Measurements from ENCODE around the gene PRKN. TPM values are rescaled to one million over a fixed set of nuclear protein-coding genes. Genes with fewer than 3 reads are reported as not detected.

PRKN gene
- total RNA-seq, 1 donor from 2014 or later: not detected

DNA sequence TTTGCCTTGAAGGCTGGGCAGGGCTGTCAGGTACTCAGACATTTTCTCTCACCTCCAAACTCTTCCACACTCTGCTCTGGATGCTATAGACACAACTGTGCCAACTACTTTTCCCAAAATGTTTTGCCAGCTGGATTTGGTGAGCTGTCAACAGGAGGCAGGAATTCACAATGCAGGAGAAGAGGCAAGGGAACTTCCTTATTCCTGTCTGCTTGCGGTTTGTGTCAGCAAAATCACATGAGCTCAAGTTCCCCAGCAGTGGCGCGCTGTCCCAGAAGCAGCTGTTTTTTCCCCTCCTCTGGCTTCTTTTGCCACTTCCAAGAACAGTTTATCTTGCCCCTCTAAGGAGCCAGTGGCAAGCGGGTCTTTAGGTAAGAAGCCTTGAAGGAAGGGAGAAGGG, 608.2 kb downstream of the PRKN start:
- Mint-ChIP-seq H3K9me3 (no peaks in the 10 kb centered on the region), H3K4me3 (no peak overlapping the region), H3K27ac (no peak overlapping the region), H3K27me3 (ENCODE audit: insufficient read depth) (no peaks in the 10 kb centered on the region), H3K36me3 (ENCODE audit: low read depth) (no peaks in the 10 kb centered on the region), H3K4me1 (ENCODE audit: low read depth) (peaks cover 11% of the 10 kb centered on the region)
- DNase-seq (ENCODE audit: low spot score): no peak
- intact Hi-C loops (cut with micrococcal nuclease): no loop called here

- no peak for DNase-seq (ENCODE audit: low spot score)
- no peak overlapping the region for H3K4me3 Mint-ChIP-seq
- no peak overlapping the region for H3K27ac Mint-ChIP-seq
- no peaks in the 10 kb centered on the region for H3K27me3 Mint-ChIP-seq (ENCODE audit: insufficient read depth)
- peaks cover 11% of the 10 kb centered on the region for H3K4me1 Mint-ChIP-seq (ENCODE audit: low read depth)
- H3K36me3 Mint-ChIP-seq (ENCODE audit: low read depth): no peaks in the 10 kb centered on the region
- no peaks in the 10 kb centered on the region for H3K9me3 Mint-ChIP-seq
- intact Hi-C loops (cut with micrococcal nuclease): no loop called here
Measured at GRCh38 chr6:162118706-162119105, 608.9 kb downstream of the PRKN start.

DNA sequence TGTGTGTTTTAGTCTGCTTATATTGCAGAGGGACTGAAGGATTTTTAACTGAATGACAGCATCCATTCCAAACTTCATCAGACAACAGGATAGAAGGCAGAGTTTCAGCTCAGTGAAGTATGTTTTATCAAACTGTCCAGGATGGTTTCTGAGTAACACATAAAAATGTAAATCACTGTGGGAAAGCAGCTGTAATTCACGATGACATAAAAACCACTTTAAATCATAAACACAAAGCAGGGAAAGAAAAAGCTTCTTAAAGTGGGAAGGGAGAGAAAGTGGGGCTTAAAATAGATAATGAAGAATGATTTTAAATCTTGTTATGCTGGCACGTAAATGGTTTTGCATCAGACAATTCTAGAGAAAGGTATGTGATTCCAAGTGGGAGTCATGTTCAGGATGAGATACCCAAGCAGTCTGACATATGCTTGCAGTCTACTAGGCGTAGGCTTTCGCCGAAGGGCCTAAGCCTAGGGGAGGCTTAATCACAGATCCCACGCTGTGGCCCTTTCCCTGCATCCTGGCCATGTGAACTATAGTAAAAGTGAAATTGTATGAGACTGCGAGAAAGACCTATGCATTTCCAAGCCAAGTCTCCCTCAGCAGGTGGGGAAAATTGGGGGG, 610.6 kb downstream of the PRKN start:
- no peak overlapping the region for H3K27ac Mint-ChIP-seq
- peaks cover 11% of the 10 kb centered on the region for H3K4me1 Mint-ChIP-seq (ENCODE audit: low read depth)
- peaks cover 4% of the 10 kb centered on the region for H3K9me3 Mint-ChIP-seq
- H3K36me3 Mint-ChIP-seq (ENCODE audit: low read depth): no peaks in the 10 kb centered on the region
- no peak overlapping the region for H3K4me3 Mint-ChIP-seq
- DNase-seq (ENCODE audit: low spot score): no peak
- no peaks in the 10 kb centered on the region for H3K27me3 Mint-ChIP-seq (ENCODE audit: insufficient read depth)
- intact Hi-C loops (cut with micrococcal nuclease): no loop called here

GRCh38 chr6:162109480-162110050, 618.0 kb downstream of the PRKN start:
- intact Hi-C loops (cut with micrococcal nuclease): loop anchor here (1.0 kb wide), 1 partner anchor 10 kb away; no protein-coding TSS in a partner anchor
- DNase-seq (ENCODE audit: low spot score): no peak
- Mint-ChIP-seq H3K4me1 (ENCODE audit: low read depth) (peaks cover 9% of the 10 kb centered on the region), H3K4me3 (no peak overlapping the region), H3K27ac (no peak overlapping the region), H3K27me3 (ENCODE audit: insufficient read depth) (no peaks in the 10 kb centered on the region), H3K36me3 (ENCODE audit: low read depth) (no peaks in the 10 kb centered on the region), H3K9me3 (peaks cover 4% of the 10 kb centered on the region)

DNA sequence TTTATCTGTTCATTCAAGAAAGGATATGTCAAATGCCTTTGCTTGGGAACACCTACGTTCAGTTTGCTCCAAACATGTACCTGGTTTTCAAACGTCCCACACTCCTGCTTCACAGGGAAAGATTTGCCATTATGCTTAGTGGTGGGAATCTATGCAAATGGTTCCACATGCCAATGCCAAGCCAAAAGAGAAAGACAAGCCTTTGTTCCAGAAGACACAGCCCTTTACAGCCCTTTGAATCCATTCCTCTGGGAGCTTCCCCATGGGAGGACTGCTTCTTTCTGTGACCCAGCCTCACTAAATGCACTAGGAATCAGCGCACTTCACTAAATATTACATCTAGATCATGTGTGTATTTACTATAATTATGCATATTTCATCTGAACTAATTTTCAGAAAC, 619.5 kb downstream of the PRKN start:
- intact Hi-C loops (cut with micrococcal nuclease): no loop called here
- no peaks in the 10 kb centered on the region for H3K9me3 Mint-ChIP-seq

GRCh38 chr6:162100096-162100495, 627.5 kb downstream of the PRKN start:
- H3K4me1 Mint-ChIP-seq (ENCODE audit: low read depth): no peaks in the 10 kb centered on the region
- no peaks in the 10 kb centered on the region for H3K36me3 Mint-ChIP-seq (ENCODE audit: low read depth)
- no peak for DNase-seq (ENCODE audit: low spot score)
- no peaks in the 10 kb centered on the region for H3K27me3 Mint-ChIP-seq (ENCODE audit: insufficient read depth)
- H3K27ac Mint-ChIP-seq: peak overlapping the region; percentile 40
- no peak overlapping the region for H3K4me3 Mint-ChIP-seq
- intact Hi-C loops (cut with micrococcal nuclease): no loop called here
- H3K9me3 Mint-ChIP-seq: peaks cover 13% of the 10 kb centered on the region

More for the DNA sequence above, 619.5 kb downstream of the PRKN start:
- no peak for DNase-seq (ENCODE audit: low spot score)
- Mint-ChIP-seq H3K36me3 (ENCODE audit: low read depth) (no peaks in the 10 kb centered on the region), H3K4me3 (no peak overlapping the region), H3K4me1 (ENCODE audit: low read depth) (peaks cover 9% of the 10 kb centered on the region), H3K27ac (no peak overlapping the region), H3K27me3 (ENCODE audit: insufficient read depth) (no peaks in the 10 kb centered on the region)

DNA sequence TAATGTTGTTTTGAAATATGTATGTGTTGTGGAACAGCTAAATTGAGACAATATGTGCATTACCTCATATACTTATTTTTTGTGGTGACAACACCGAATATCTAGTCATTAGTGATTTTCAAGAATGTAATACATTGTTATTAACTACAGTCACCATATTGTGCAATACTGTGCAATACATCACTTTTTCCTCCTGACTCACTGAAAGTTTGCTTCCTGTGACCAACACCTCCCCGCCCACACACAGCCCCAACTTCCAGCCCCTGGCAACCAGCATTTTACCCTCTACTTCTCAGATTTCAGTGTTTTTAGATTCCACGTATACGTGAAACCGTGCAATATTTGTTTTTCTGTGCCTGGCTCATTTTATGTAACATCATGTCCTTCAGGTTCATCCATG, 627.9 kb downstream of the PRKN start:
- no peaks in the 10 kb centered on the region for H3K4me1 Mint-ChIP-seq (ENCODE audit: low read depth)
- intact Hi-C loops (cut with micrococcal nuclease): loop anchor here (1.0 kb wide), 2 partner anchors 10 to 67 kb away; no protein-coding TSS in a partner anchor
- H3K36me3 Mint-ChIP-seq (ENCODE audit: low read depth): no peaks in the 10 kb centered on the region
- H3K9me3 Mint-ChIP-seq: peaks cover 17% of the 10 kb centered on the region
- no peaks in the 10 kb centered on the region for H3K27me3 Mint-ChIP-seq (ENCODE audit: insufficient read depth)
- peak; percentile 1 for DNase-seq (ENCODE audit: low spot score)
- H3K4me3 Mint-ChIP-seq: no peak overlapping the region
- H3K27ac Mint-ChIP-seq: peak overlapping the region; percentile 40

DNA sequence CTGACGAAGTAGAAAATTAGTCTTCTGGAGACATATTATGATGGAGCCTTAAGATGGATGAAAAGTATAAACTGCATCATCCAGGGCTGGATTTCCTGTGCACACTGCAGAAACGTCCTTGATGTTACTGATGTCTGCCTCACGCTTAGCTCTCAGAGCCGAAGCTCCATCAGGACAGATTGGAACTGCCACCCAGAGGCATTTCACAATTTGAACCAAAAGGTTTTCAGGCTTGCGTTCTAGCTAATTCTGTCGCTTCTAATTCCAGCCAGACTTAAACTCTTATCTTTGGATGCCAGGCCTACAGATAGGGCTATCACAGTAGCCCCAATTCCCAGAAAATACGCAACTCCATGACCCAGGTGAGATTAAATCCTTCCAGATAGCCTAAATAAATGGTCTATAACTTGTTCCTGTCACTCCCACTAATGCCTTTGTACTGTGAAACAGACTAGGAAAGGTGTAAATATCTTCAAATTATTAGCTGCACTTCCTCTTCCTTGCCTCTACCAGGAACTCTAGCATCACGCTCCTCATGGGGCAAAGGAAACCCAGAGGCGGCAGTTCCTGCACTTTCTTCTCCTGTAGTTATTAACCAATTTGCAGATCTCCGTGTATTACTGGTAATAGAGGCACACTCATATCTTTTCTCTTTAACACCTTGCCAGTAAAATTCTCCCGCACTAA, 634.6 kb downstream of the PRKN start:
- no peaks in the 10 kb centered on the region for H3K27me3 Mint-ChIP-seq (ENCODE audit: insufficient read depth)
- H3K36me3 Mint-ChIP-seq (ENCODE audit: low read depth): no peaks in the 10 kb centered on the region
- no peak overlapping the region for H3K4me3 Mint-ChIP-seq
- H3K27ac Mint-ChIP-seq: no peak overlapping the region
- H3K9me3 Mint-ChIP-seq: peaks cover 11% of the 10 kb centered on the region
- H3K4me1 Mint-ChIP-seq (ENCODE audit: low read depth): no peaks in the 10 kb centered on the region
- intact Hi-C loops (cut with micrococcal nuclease): no loop called here
- no peak for DNase-seq (ENCODE audit: low spot score)

- no peaks in the 10 kb centered on the region for H3K36me3 Mint-ChIP-seq (ENCODE audit: low read depth)
- no peak overlapping the region for H3K4me3 Mint-ChIP-seq
- DNase-seq (ENCODE audit: low spot score): no peak
- intact Hi-C loops (cut with micrococcal nuclease): no loop called here
- no peaks in the 10 kb centered on the region for H3K4me1 Mint-ChIP-seq (ENCODE audit: low read depth)
- H3K9me3 Mint-ChIP-seq: peaks cover 7% of the 10 kb centered on the region
- H3K27ac Mint-ChIP-seq: no peak overlapping the region
- no peaks in the 10 kb centered on the region for H3K27me3 Mint-ChIP-seq (ENCODE audit: insufficient read depth)
Measured at GRCh38 chr6:162090734-162091133, 636.8 kb downstream of the PRKN start.

DNA sequence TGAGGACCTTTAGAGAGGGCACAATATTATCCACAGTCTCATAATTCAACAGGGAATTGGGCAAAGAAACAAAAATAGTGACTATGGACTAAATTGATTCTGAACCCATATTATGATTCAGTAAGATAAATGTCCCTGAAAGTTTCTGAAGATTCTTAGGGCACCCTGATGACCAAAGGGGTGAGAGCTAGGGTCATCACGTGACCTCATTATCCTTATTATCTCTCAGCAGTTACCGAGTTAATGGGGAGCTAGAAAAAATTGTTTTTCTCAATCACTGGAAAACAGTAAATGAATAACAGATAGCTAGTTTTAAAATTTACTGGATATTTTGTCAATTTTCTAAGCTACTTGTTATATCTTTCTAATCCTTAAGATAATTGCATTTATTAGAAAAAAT, 639.5 kb downstream of the PRKN start:
- no peak for DNase-seq (ENCODE audit: low spot score)
- Mint-ChIP-seq H3K9me3 (no peaks in the 10 kb centered on the region), H3K27ac (no peak overlapping the region), H3K4me3 (no peak overlapping the region), H3K27me3 (ENCODE audit: insufficient read depth) (no peaks in the 10 kb centered on the region), H3K36me3 (ENCODE audit: low read depth) (no peaks in the 10 kb centered on the region), H3K4me1 (ENCODE audit: low read depth) (no peaks in the 10 kb centered on the region)
- intact Hi-C loops (cut with micrococcal nuclease): no loop called here

DNA sequence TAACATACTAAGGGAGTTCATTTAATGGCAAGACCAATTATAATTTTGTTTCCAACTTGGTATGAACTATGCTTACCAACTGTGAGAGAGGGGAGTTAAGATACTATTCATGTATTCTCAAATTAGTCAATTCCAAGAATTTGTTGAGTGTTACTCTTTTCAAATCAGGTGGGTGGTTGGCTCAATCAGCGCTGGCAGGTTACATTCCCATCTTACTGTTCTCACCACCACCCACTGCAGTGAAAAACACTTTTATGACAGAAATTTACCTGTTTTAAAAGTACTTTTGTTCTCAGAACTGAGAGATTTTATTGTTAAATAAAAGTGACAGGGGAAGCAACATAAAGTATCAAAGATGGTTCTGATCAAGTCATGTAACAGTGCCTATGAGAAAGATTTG, 642.0 kb downstream of the PRKN start:
- H3K4me3 Mint-ChIP-seq: no peak overlapping the region
- no peaks in the 10 kb centered on the region for H3K27me3 Mint-ChIP-seq (ENCODE audit: insufficient read depth)
- no peaks in the 10 kb centered on the region for H3K4me1 Mint-ChIP-seq (ENCODE audit: low read depth)
- intact Hi-C loops (cut with micrococcal nuclease): no loop called here
- peaks cover 4% of the 10 kb centered on the region for H3K9me3 Mint-ChIP-seq
- H3K36me3 Mint-ChIP-seq (ENCODE audit: low read depth): no peaks in the 10 kb centered on the region
- no peak for DNase-seq (ENCODE audit: low spot score)
- H3K27ac Mint-ChIP-seq: no peak overlapping the region

DNA sequence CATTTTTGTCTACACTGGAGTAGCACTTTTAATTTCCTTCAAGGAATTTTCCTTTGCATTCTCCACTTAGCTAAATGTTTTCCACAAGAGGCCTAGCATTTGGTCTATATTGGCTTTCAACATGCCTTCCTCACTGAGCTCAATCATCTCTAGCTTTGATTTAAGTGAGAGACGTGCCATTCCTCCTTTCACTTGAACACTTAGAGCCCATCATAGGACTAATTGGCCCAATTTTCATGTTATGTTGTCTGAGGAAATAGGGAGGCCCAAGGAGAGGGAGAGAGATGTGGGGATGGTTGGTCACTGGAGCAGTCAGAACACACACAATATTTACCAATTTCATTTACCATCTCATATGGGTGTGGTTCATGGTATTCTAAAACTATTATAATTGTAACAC, 645.0 kb downstream of the PRKN start:
- Mint-ChIP-seq H3K4me1 (ENCODE audit: low read depth) (no peaks in the 10 kb centered on the region), H3K27me3 (ENCODE audit: insufficient read depth) (no peaks in the 10 kb centered on the region), H3K9me3 (peaks cover 4% of the 10 kb centered on the region), H3K4me3 (no peak overlapping the region), H3K27ac (no peak overlapping the region), H3K36me3 (ENCODE audit: low read depth) (no peaks in the 10 kb centered on the region)
- DNase-seq (ENCODE audit: low spot score): no peak
- intact Hi-C loops (cut with micrococcal nuclease): loop anchor here (2.0 kb wide), 1 partner anchor 260 kb away; no protein-coding TSS in a partner anchor

DNA sequence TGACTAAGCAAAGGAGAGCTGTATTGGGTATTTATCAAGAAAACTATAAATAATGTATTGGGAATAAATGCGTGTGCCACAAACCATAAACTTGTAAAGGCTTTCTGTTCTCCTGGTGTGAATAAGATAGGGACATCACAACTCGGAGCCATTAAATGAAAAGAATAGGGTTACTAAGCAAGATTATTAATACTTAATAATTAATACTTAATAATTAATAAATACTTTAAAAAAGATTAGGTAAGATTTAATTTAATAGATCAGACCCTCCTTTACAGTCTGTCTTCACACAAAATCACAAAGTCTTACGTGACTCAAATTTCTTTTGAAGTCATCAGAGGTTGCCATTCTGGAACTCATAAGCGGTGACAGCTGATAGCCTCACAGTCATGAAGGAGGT, 648.9 kb downstream of the PRKN start:
- intact Hi-C loops (cut with micrococcal nuclease): no loop called here
- no peak for DNase-seq (ENCODE audit: low spot score)
- Mint-ChIP-seq H3K27me3 (ENCODE audit: insufficient read depth) (no peaks in the 10 kb centered on the region), H3K27ac (no peak overlapping the region), H3K9me3 (peaks cover 14% of the 10 kb centered on the region), H3K4me1 (ENCODE audit: low read depth) (no peaks in the 10 kb centered on the region), H3K36me3 (ENCODE audit: low read depth) (no peaks in the 10 kb centered on the region), H3K4me3 (no peak overlapping the region)
